H1 (cell line): ENCODE results near the gene EBF3. TPM values are rescaled to one million over a fixed set of nuclear protein-coding genes. Genes with fewer than 3 reads are reported as not detected.
A peak's percentile ranks its signal among the peaks of the same experiment; 100 is the strongest.

Source experiments
- ASH2L ChIP-seq: fragments of 200-600, 300-600 bp; sonication (generic); IDR thresholded peaks from one replicate; pipeline ENCODE4 v1.7.1; 2017; ENCODE audit warnings: low read length
- CREB1 ChIP-seq: IDR thresholded peaks from 2 replicates; pipeline ENCODE4 v1.6.1; 2012; ENCODE audit warnings: inconsistent platforms
- CTBP2 ChIP-seq: IDR thresholded peaks from 2 replicates; pipeline ENCODE4 v1.7.0; 2011; ENCODE audit warnings: borderline replicate concordance, mild to moderate bottlenecking, moderate library complexity, mixed read lengths, low read length; ENCODE audit not compliant: insufficient read depth, insufficient read length
- E2F6 ChIP-seq: IDR thresholded peaks from 2 replicates; pipeline ENCODE4 v1.6.1; 2012; ENCODE audit warnings: inconsistent platforms
- EZH2 ChIP-seq: fragments of 200-600 bp; sonication (generic); IDR thresholded peaks from 2 replicates; pipeline ENCODE4 v1.7.1; 2012; ENCODE audit warnings: low read depth, mild to moderate bottlenecking, moderate library complexity, low read length, inconsistent platforms; ENCODE audit not compliant: severe bottlenecking
- KDM4A ChIP-seq: IDR thresholded peaks from one replicate; pipeline ENCODE4 v1.7.1; 2012; ENCODE audit warnings: low read depth, mild to moderate bottlenecking, moderate library complexity, low read length, inconsistent platforms; ENCODE audit not compliant: severe bottlenecking
- MAX ChIP-seq: IDR thresholded peaks from 2 replicates; pipeline ENCODE4 v1.6.1; 2012; ENCODE audit warnings: inconsistent platforms
- TAF7 ChIP-seq: optimal IDR thresholded peaks from 2 replicates; pipeline ENCODE3; 2011; ENCODE audit warnings: low read depth, mild to moderate bottlenecking, inconsistent platforms, low read length, moderate library complexity, borderline replicate concordance
- YY1 ChIP-seq: IDR thresholded peaks from 2 replicates; pipeline ENCODE4 v1.6.1; 2011; ENCODE audit warnings: low read depth, mild to moderate bottlenecking, low read length
- polyA plus RNA-seq, 7 experiments: library from polyadenylated mRNA; depleted of rRNA in 3 of 7; stranded (reverse) in 5 of 7; unstranded in 2 of 7; fragments of >200 nt in 5 of 7; fragments of 200-250 nt in 2 of 7; gene quantifications; 1 replicate in 5 of 7; 2 replicates in 1 of 7; 4 replicates in 1 of 7; pipeline versions ENCODE4 v1.2.1 to v1.2.3, GENCODE V29; 2011 to 2013; ENCODE audit warnings: missing spikeins in 2 of 7, mixed read lengths in 2 of 7
- total RNA-seq: library from RNA; stranded (reverse); fragmentation: NEBNext Ultra II Directional; extraction: Animal tissue kit (Norgen Biotek cat#: 25700); gene quantifications from 2 replicates; pipeline ENCODE4 v1.2.1, GENCODE V29; 2021

EBF3 gene
- total and polyA plus RNA-seq, 2 of the 8 experiments (the other 6 are each of a cell fraction or from before 2014, with no cell fraction given): 0.08 to 0.26 TPM

DNA sequence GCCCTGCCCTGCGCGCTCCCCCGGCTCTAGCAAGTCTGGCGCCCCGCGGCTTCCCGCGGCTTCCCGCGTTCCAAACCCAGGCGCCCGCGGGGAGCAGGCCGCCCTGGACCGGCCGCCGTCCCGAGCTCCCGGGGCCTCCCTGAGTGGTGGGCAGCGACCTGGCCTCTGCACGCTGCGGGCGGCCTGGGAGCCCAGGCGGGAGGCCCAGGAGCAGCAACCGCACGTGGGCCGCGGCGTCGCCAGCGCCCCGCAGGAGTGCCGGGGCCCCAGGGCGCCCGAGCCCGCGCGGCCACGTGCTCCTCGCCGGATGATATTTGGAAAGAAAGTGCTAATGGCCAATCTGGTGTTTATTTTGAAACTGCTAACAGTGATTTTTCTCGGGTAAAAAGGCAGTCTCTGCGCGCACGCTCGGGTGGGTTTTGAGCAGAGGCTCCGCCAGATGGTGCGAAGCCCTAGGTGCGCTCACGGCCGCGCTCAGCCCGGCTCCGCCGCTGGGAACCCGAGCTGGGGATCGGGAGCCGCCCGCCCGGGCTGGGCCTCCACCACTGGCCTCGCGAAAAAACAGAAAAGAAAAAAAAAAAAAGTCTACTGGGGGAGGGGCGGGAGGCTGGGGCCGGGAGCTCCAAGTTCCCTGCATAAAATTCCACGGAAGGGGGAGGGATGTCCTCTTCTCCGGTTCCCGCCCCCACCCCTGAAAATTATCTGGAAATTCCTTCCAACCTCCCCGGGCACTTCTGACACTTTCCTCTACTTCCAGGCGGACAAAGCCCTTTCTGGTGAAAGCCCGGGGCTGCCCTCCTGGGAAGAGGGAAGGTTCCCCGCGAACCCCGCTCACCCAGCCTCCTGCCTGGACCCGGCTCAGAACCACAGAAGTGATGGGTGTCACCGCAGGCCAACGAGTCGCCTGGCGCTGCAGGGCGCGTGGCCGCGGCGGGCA, 4.3 kb downstream of the EBF3 start (continued):
- TF ChIP-seq TAF7: no peak
- no peak for TF ChIP-seq CREB1
- peak; percentile 60 for TF ChIP-seq MAX
- peak; percentile 73 for TF ChIP-seq KDM4A
- no peak for TF ChIP-seq YY1
- peak; percentile 72 for TF ChIP-seq E2F6
- peak; percentile 77 for TF ChIP-seq EZH2
- no peak for TF ChIP-seq ASH2L
- TF ChIP-seq CTBP2: peak; percentile 41
